Right lobe of liver (tissue), 6 donors: Measurements from ENCODE around the gene SERINC5. TPM values are rescaled to one million over a fixed set of nuclear protein-coding genes. Genes with fewer than 3 reads are reported as not detected.
"Not testable (repeated sequence)": the region's sequence is repeated elsewhere in the genome, so short reads cannot be mapped to it uniquely, and the experiment has no call there.

Experiments used
- ATAC-seq, 4 donors: fragments of 200-7000 bp; cut with Tn5 transposase; one replicate each; pipeline ENCODE4 v1.9.1; 2020; ENCODE audit warnings: mild to moderate bottlenecking in 4 of 4, moderate library complexity in 4 of 4
- DNase-seq, 3 donors: peaks; one replicate each; pipeline ENCODE4 v3.0.0-alpha.2; 2020
- H3K27ac ChIP-seq, 3 donors: fragments of 200-600 bp; one replicate each; pipeline ENCODE4 v1.8.0; 2022
- H3K27me3 ChIP-seq, 2 donors: fragments of 200-600 bp; one replicate each; pipeline ENCODE4 v1.8.0; 2022
- H3K36me3 ChIP-seq, 4 donors: fragments of 200-600 bp; sonication (generic) in 1 of 4; one replicate each; pipeline versions ENCODE4 v1.5.1 to v1.8.0; 2017 to 2022; ENCODE audit warnings: control low read depth in 1 of 4
- H3K4me1 ChIP-seq, 4 donors: fragments of 200-600 bp; sonication (generic) in 1 of 4; one replicate each; pipeline versions ENCODE4 v1.5.1 to v1.8.0; 2017 to 2022; ENCODE audit warnings: control low read depth in 1 of 4
- H3K4me3 ChIP-seq, 3 donors: fragments of 200-600 bp; one replicate each; pipeline ENCODE4 v1.8.0; 2022
- H3K9me3 ChIP-seq, 4 donors: fragments of 200-600 bp; sonication (generic) in 1 of 4; one replicate each; pipeline versions ENCODE4 v1.5.1 to v1.8.0; 2017 to 2022; ENCODE audit warnings: control low read depth in 1 of 4
- CTCF ChIP-seq, 4 donors: fragments of 200-600 bp in 3 of 4; fragments of 450-650 bp in 1 of 4; IDR thresholded peaks; one replicate each; pipeline versions ENCODE4 v1.5.1 to v1.8.0; 2016 to 2022; ENCODE audit warnings: antibody characterized with exemption in 4 of 4, mild to moderate bottlenecking in 2 of 4
- POLR2A ChIP-seq: fragments of 450-650 bp; IDR thresholded peaks from one replicate; pipeline ENCODE4 v1.6.1; 2017; ENCODE audit warnings: antibody characterized with exemption, mild to moderate bottlenecking
- WGBS: methylation state at CpG from one replicate; pipeline ENCODE4 v1.1.6; 2018; ENCODE audit warnings: low coverage, low lambda C conversion rate; ENCODE audit not compliant: insufficient coverage; ENCODE audit errors: missing lambda C conversion rate; 5-methylcytosine and 5-hydroxymethylcytosine counted together
- intact Hi-C, 2 donors: fragments of 100-400 bp; cut with DNase I; formaldehyde crosslinking; loops; one replicate each; pipeline versions ENCODE4 v1.11.2 to v1.14.1; 2022
- total RNA-seq, 6 experiments: library from RNA; depleted of rRNA in 2 of 6; stranded (reverse); fragments of >200 nt in 2 of 6; fragmentation: NEBNext Ultra II Directional in 3 of 6; extraction: Animal tissue kit (Norgen Biotek cat#: 25700) in 3 of 6; gene quantifications; one replicate each; pipeline versions ENCODE4 v1.1.0 to v1.2.4, GENCODE V29; 2016 to 2023
- donor health status: DM: no; HTN: yes; CAD: no.
- donor health status: DM: no; HTN: no; CAD: no.
- donor health status: DM: no; HTN: no; CAD: no.
- donor health status: DM: no; HTN: yes; CAD: no.
- donor health status: DM: no; HTN: yes; CAD: no.

Gene SERINC5
- total RNA-seq, 6 experiments from 2014 or later, result 30.1 to 82.1 (median 57.9) TPM

GRCh38 chr5:80140496-80140895 is 115.4 kb downstream of the SERINC5 start:
- Histone ChIP-seq H3K36me3 (peaks cover 0 to 38% (median 22%) of the 10 kb centered on the region in 4 donors), H3K9me3 (no peaks in the 10 kb centered on the region), H3K4me1 (no peaks in the 10 kb centered on the region), H3K4me3 (no peak overlapping the region), H3K27me3 (no peaks in the 10 kb centered on the region), H3K27ac (peak overlapping the region in 1 of 3 donors; percentile 8)
- intact Hi-C loops, result no loop called here
- ATAC-seq (no peak), DNase-seq (peak in 1 of 3 donors; percentile 3)
- 80% methylated on average over 3 of the region's 3 CpGs for WGBS
- TF ChIP-seq CTCF (IDR thresholded peaks at IDR 0.05), result no peak
- no peak for TF ChIP-seq POLR2A

GRCh38 chr5:80139466-80139972 is 116.3 kb downstream of the SERINC5 start:
- TF ChIP-seq CTCF (IDR thresholded peaks at IDR 0.05), result no peak
- TF ChIP-seq POLR2A, result no peak
- no peaks in the 10 kb centered on the region for H3K4me1 ChIP-seq
- DNase-seq (peak in 1 of 3 donors; percentile 2), ATAC-seq (no peak)
- H3K27me3 ChIP-seq, result no peaks in the 10 kb centered on the region
- H3K9me3 ChIP-seq, result no peaks in the 10 kb centered on the region
- 94% methylated on average over 2 of the region's 2 CpGs for WGBS
- H3K36me3 ChIP-seq, result peaks cover 0 to 28% (median 15%) of the 10 kb centered on the region in 4 donors
- H3K27ac ChIP-seq, result no peak overlapping the region
- no peak overlapping the region for H3K4me3 ChIP-seq
- intact Hi-C loops, result no loop called here

GRCh38 chr5:80138486-80138885 is 117.4 kb downstream of the SERINC5 start:
- ATAC-seq (no peak), DNase-seq (no peak)
- Histone ChIP-seq H3K27ac (no peak overlapping the region), H3K27me3 (no peaks in the 10 kb centered on the region), H3K36me3 (peaks cover 0 to 18% (median 9%) of the 10 kb centered on the region in 4 donors), H3K4me1 (no peaks in the 10 kb centered on the region), H3K4me3 (no peak overlapping the region), H3K9me3 (no peaks in the 10 kb centered on the region)
- TF ChIP-seq CTCF (IDR thresholded peaks at IDR 0.05), result no peak
- 100% methylated on average over 6 of the region's 6 CpGs for WGBS
- intact Hi-C loops, result no loop called here

- H3K36me3 ChIP-seq, H3K27me3 ChIP-seq, intact Hi-C loops, H3K4me3 ChIP-seq, ATAC-seq, H3K9me3 ChIP-seq, H3K4me1 ChIP-seq: not testable (repeated sequence)
- 87% methylated on average over 7 of the region's 7 CpGs for WGBS
- peak overlapping the region in 1 of 3 donors; percentile 49 for H3K27ac ChIP-seq
- peak in 1 of 3 donors; percentile 15 for DNase-seq
Observed at GRCh38 chr5:80136798-80137197, 119.0 kb downstream of the SERINC5 start.

- DNase-seq (no peak), ATAC-seq (peak in 1 of 4 donors; percentile 8)
- WGBS, result 48% methylated on average over 2 of the region's 3 CpGs
- H3K27ac ChIP-seq, result peak overlapping the region in 1 of 3 donors; percentile 6
- H3K4me3 ChIP-seq, result no peak overlapping the region
- intact Hi-C loops, result no loop called here
- H3K9me3 ChIP-seq, result no peaks in the 10 kb centered on the region
- peaks cover 0 to 5% (median 0%) of the 10 kb centered on the region in 4 donors for H3K36me3 ChIP-seq
- H3K27me3 ChIP-seq, result no peaks in the 10 kb centered on the region
- TF ChIP-seq CTCF (IDR thresholded peaks at IDR 0.05), result no peak
- TF ChIP-seq POLR2A, result no peak
- no peaks in the 10 kb centered on the region for H3K4me1 ChIP-seq
Observed at GRCh38 chr5:80134876-80135275, 121.0 kb downstream of the SERINC5 start.
